ENCODE data around the gene PTPRT. TPM values are rescaled to one million over a fixed set of nuclear protein-coding genes. Genes with fewer than 3 reads are reported as not detected.

Gene PTPRT
- total RNA-seq, 1 experiment from 2014 or later: 44.5 TPM

DNA sequence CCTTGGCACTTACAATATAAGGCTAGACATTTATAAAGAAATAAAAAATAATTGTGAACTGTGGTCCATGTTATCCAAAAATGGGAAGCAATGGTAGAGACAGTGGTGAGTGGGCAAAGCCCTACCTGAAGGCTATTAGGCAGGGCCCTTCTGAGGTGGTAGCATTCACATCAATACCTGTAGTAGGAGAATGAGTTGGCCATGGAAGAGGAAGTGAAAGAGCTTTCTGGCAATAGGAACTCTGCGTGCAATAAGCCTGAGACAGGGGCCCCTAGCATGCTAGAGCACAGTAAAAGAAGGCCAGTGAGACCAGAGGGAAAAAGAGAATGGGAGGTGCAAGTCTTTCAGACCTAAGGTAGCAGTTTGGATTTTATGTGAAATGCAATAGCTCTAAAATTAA lies 754.5 kb downstream of the PTPRT start:
- H3K4me1 ChIP-seq (ENCODE audit: low read length): peaks cover 8% of the 10 kb centered on the region
- no peaks in the 10 kb centered on the region for H3K9me3 ChIP-seq (ENCODE audit: low read length)
- no peak overlapping the region for H3K27ac ChIP-seq (ENCODE audit: low read length)
- H3K9me2 ChIP-seq (replicated peaks; ENCODE audit: insufficient read depth, low read length): no peaks in the 10 kb centered on the region
- H3K9ac ChIP-seq (ENCODE audit: low read length): no peak overlapping the region
- H3K27me3 ChIP-seq (ENCODE audit: low read length): no peaks in the 10 kb centered on the region
- DNase-seq: peak; percentile 64
- H3K4me3 ChIP-seq (ENCODE audit: low read length): no peak overlapping the region
- no peaks in the 10 kb centered on the region for H4K20me1 ChIP-seq (ENCODE audit: insufficient read depth, low read depth, low read length)
- H2AFZ ChIP-seq (ENCODE audit: low read length): no peak overlapping the region
- no peaks in the 10 kb centered on the region for H3K79me2 ChIP-seq (ENCODE audit: low read length)
- no peaks in the 10 kb centered on the region for H3K36me3 ChIP-seq (ENCODE audit: insufficient read depth, low read length)
- no peak overlapping the region for H3K4me2 ChIP-seq (ENCODE audit: low read depth, low read length, poor library complexity, severe bottlenecking)

DNA sequence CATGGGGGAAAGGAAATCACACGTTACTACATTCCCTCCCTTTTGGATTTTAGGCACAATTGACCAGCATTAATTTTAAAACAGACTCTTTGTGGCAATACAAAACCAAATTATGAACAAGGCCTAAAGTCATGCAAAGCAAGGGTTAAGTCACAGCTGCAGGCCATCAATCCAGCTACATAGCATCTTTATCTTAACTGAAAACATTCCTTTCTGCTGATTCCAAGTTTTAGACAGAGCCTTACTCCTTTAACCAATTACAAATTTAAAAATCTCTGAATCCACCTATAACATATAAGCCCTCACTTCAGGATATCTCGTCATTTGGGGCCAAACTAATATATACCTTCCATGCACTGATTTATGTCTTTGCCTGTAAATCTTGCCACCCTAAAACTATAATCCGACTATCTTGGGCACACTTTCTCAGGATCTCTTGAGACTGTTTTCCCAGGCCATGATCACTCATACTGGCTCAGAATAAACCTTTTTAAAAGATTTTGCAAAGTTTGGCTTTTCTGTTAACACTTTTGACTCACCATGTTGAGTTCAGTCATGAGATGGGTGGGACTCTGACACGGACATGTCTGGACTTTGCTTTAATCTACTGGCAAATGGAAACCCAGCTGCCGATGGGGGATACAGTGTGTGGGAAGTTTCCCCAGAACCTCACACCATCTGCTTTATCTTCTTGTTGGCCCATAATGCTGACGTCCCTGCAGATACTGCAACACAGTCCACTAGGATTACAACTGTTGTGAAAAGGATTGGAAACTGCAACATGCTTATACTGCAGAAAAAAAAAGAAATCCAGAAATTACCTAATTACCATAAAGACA lies 757.0 kb downstream of the PTPRT start:
- DNase-seq: no peak

DNA sequence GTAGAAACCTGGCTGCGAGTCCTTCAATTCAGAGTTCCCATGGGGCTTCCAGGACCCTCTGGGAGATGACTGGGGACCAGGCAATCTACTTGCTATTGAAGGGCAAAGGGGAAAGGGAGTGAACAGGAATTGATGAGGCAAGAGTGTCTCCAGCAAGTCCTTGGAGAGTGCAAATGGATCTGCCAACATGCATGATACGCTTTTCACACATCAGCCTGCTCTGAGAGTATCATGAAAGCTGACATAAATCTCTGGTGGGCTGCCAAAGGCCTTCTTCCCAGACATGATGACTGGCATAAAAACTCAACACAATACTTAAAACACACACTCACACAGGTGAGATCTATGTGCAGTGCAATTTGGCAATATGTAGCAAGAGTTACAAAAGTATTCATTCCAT lies 759.1 kb downstream of the PTPRT start:
- DNase-seq: no peak
- Histone ChIP-seq H3K4me1 (ENCODE audit: low read length) (peaks cover 6% of the 10 kb centered on the region), H3K9me2 (replicated peaks; ENCODE audit: insufficient read depth, low read length) (no peaks in the 10 kb centered on the region)

More for the DNA sequence above, 757.0 kb downstream of the PTPRT start:
- H3K36me3 ChIP-seq (ENCODE audit: insufficient read depth, low read length): no peaks in the 10 kb centered on the region
- H4K20me1 ChIP-seq (ENCODE audit: insufficient read depth, low read depth, low read length): no peaks in the 10 kb centered on the region
- peaks cover 8% of the 10 kb centered on the region for H3K4me1 ChIP-seq (ENCODE audit: low read length)
- no peak overlapping the region for H3K4me2 ChIP-seq (ENCODE audit: low read depth, low read length, poor library complexity, severe bottlenecking)
- no peak overlapping the region for H3K27ac ChIP-seq (ENCODE audit: low read length)
- H3K9ac ChIP-seq (ENCODE audit: low read length): no peak overlapping the region
- no peaks in the 10 kb centered on the region for H3K79me2 ChIP-seq (ENCODE audit: low read length)
- no peaks in the 10 kb centered on the region for H3K27me3 ChIP-seq (ENCODE audit: low read length)
- H3K9me2 ChIP-seq (replicated peaks; ENCODE audit: insufficient read depth, low read length): no peaks in the 10 kb centered on the region
- H3K4me3 ChIP-seq (ENCODE audit: low read length): no peak overlapping the region
- no peak overlapping the region for H2AFZ ChIP-seq (ENCODE audit: low read length)
- no peaks in the 10 kb centered on the region for H3K9me3 ChIP-seq (ENCODE audit: low read length)

DNA sequence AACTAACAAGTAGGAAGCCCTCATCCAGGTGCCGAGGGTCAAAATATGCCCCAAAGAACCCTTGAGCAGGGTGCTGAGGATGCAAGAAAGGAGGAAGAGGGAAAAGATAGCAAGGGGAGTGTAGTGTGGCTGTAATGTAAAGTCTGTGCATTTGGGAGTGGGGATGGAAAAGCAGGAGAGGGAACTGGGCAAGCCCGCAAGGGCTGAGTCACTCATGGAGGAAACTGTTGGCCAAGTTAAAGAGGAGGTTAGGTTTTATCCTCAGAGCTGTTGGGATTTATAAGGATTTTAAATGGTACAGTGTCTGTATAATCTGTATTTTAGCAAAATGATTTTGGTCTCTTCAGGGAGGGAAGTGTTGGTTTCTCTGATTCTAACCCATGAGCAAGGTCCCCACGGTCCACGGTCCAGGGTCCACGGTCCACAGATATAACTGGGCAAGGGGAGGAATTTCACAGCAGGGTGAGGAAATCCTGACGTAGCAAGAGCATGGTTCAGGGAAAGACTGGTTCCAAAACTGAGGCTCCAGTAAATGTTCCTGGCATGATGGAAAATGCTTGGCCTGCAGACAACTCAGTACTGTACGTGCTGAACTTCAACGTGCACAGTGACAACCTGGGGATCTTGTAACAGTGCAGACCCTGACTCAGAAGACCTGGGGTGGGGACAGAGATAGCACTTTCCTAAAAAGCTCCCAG lies 759.8 kb downstream of the PTPRT start:
- Histone ChIP-seq H3K4me3 (ENCODE audit: low read length) (no peak overlapping the region), H3K9ac (ENCODE audit: low read length) (no peak overlapping the region), H3K79me2 (ENCODE audit: low read length) (no peaks in the 10 kb centered on the region), H3K36me3 (ENCODE audit: insufficient read depth, low read length) (no peaks in the 10 kb centered on the region), H3K27me3 (ENCODE audit: low read length) (no peaks in the 10 kb centered on the region), H3K27ac (ENCODE audit: low read length) (no peak overlapping the region), H4K20me1 (ENCODE audit: insufficient read depth, low read depth, low read length) (no peaks in the 10 kb centered on the region), H3K9me2 (replicated peaks; ENCODE audit: insufficient read depth, low read length) (no peaks in the 10 kb centered on the region), H3K9me3 (ENCODE audit: low read length) (no peaks in the 10 kb centered on the region), H3K4me2 (ENCODE audit: low read depth, low read length, poor library complexity, severe bottlenecking) (no peak overlapping the region), H2AFZ (ENCODE audit: low read length) (no peak overlapping the region), H3K4me1 (ENCODE audit: low read length) (no peaks in the 10 kb centered on the region)
- no peak for DNase-seq

More for the DNA sequence above, 759.1 kb downstream of the PTPRT start:
- Histone ChIP-seq H3K4me2 (ENCODE audit: low read depth, low read length, poor library complexity, severe bottlenecking) (no peak overlapping the region), H2AFZ (ENCODE audit: low read length) (no peak overlapping the region), H3K9ac (ENCODE audit: low read length) (no peak overlapping the region), H3K27ac (ENCODE audit: low read length) (no peak overlapping the region), H4K20me1 (ENCODE audit: insufficient read depth, low read depth, low read length) (no peaks in the 10 kb centered on the region), H3K79me2 (ENCODE audit: low read length) (no peaks in the 10 kb centered on the region), H3K4me3 (ENCODE audit: low read length) (no peak overlapping the region), H3K36me3 (ENCODE audit: insufficient read depth, low read length) (no peaks in the 10 kb centered on the region), H3K27me3 (ENCODE audit: low read length) (no peaks in the 10 kb centered on the region), H3K9me3 (ENCODE audit: low read length) (no peaks in the 10 kb centered on the region)

DNA sequence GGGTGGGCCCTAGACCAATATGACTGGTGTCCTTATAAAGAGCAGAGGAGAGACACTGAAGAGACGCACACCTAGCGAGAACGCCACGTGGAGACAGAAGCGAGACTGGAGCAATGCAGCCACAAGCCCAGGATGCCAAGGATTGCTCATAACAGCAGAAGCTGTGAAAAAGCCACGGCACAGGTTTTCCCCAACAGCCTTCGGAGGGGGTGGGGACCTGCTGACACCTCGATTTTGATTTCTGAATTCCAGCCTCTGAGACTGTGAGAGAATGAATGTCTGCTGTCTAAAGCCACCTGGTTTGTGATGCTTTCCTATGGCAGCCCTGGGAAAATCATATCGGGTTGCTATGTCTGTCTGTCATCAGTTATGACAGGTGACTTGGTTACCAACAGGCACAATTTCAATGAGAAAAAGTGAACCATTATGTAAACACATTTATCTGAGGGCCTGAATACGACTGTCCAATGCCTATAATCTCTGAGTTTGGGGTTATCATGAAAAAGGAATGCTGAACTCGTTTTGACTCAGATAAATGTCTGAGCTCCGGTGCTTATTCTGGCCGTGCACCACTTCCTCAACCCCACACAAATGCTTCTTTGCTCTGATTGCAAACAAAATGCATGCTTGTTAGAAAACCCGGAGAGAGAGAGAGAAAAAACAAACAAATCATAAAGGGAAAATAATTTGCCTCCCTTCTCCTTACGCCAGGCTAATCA lies 769.7 kb downstream of the PTPRT start:
- no peaks in the 10 kb centered on the region for H3K9me2 ChIP-seq (replicated peaks; ENCODE audit: insufficient read depth, low read length)
- 0 out of 2 replicates have a peak, but pooled peaks cover 4% of the 10 kb centered on the region for H4K20me1 ChIP-seq (ENCODE audit: insufficient read depth, low read depth, low read length)
- H3K79me2 ChIP-seq (ENCODE audit: low read length): no peaks in the 10 kb centered on the region
- H3K36me3 ChIP-seq (ENCODE audit: insufficient read depth, low read length): no peaks in the 10 kb centered on the region
- no peak for DNase-seq
- no peaks in the 10 kb centered on the region for H3K4me1 ChIP-seq (ENCODE audit: low read length)
- H3K27me3 ChIP-seq (ENCODE audit: low read length): no peaks in the 10 kb centered on the region
- no peaks in the 10 kb centered on the region for H3K9me3 ChIP-seq (ENCODE audit: low read length)
- no peak overlapping the region for H3K9ac ChIP-seq (ENCODE audit: low read length)
- H2AFZ ChIP-seq (ENCODE audit: low read length): no peak overlapping the region
- no peak overlapping the region for H3K4me2 ChIP-seq (ENCODE audit: low read depth, low read length, poor library complexity, severe bottlenecking)
- H3K27ac ChIP-seq (ENCODE audit: low read length): no peak overlapping the region
- no peak overlapping the region for H3K4me3 ChIP-seq (ENCODE audit: low read length)

DNA sequence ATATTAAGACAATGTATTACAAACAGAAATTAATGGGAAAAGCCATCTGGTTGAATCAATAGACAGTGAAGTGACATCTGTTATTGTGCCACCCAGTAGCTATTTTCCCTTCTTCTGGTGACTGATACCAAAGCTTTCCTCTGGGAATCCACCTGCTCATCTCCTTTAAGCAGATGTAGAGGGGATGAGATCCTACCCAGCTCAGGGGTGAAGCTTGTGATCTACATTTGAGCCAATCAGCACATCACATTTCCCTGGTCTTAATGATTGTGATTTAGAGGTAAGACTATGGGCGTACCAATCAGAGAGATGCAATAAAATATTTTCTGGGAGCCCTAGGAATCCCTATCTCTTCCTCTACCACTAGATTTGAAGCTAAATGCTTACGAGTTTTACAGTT lies 782.9 kb downstream of the PTPRT start:
- no peak overlapping the region for H3K4me3 ChIP-seq (ENCODE audit: low read length)
- DNase-seq: no peak

DNA sequence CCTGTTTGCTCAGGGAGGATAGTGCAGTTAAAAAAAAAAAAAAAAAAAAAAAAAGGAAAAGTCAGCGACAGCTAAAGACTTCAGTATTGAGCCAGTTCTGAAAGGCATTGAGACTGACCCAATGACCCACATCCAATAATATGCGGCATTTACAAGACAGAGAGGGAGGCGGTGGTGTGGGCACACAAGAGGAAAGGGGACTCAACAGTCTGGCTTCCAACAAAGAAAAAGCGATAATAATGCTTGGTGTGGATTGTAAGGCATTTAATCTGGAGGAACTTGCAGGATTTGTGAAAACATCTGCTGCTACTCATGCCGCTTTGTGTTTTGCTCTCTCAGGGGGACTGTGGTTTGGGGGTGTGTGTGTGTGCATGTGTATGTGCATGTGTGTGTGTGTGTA lies 787.3 kb downstream of the PTPRT start:
- DNase-seq: no peak
- Histone ChIP-seq H3K27me3 (ENCODE audit: low read length) (no peaks in the 10 kb centered on the region), H3K9me3 (ENCODE audit: low read length) (no peaks in the 10 kb centered on the region), H3K9me2 (replicated peaks; ENCODE audit: insufficient read depth, low read length) (no peaks in the 10 kb centered on the region), H3K9ac (ENCODE audit: low read length) (no peak overlapping the region), H3K4me2 (ENCODE audit: low read depth, low read length, poor library complexity, severe bottlenecking) (no peak overlapping the region), H3K36me3 (ENCODE audit: insufficient read depth, low read length) (no peaks in the 10 kb centered on the region), H3K4me3 (ENCODE audit: low read length) (no peak overlapping the region), H4K20me1 (ENCODE audit: insufficient read depth, low read depth, low read length) (no peaks in the 10 kb centered on the region), H3K79me2 (ENCODE audit: low read length) (no peaks in the 10 kb centered on the region), H3K27ac (ENCODE audit: low read length) (no peak overlapping the region), H2AFZ (ENCODE audit: low read length) (no peak overlapping the region), H3K4me1 (ENCODE audit: low read length) (no peaks in the 10 kb centered on the region)

More for the DNA sequence above, 782.9 kb downstream of the PTPRT start:
- no peak overlapping the region for H3K9ac ChIP-seq (ENCODE audit: low read length)
- H4K20me1 ChIP-seq (ENCODE audit: insufficient read depth, low read depth, low read length): no peaks in the 10 kb centered on the region
- no peaks in the 10 kb centered on the region for H3K27me3 ChIP-seq (ENCODE audit: low read length)
- no peaks in the 10 kb centered on the region for H3K4me1 ChIP-seq (ENCODE audit: low read length)
- no peaks in the 10 kb centered on the region for H3K9me3 ChIP-seq (ENCODE audit: low read length)
- no peak overlapping the region for H3K4me2 ChIP-seq (ENCODE audit: low read depth, low read length, poor library complexity, severe bottlenecking)
- H3K36me3 ChIP-seq (ENCODE audit: insufficient read depth, low read length): no peaks in the 10 kb centered on the region
- no peaks in the 10 kb centered on the region for H3K79me2 ChIP-seq (ENCODE audit: low read length)
- H2AFZ ChIP-seq (ENCODE audit: low read length): no peak overlapping the region
- H3K27ac ChIP-seq (ENCODE audit: low read length): no peak overlapping the region
- H3K9me2 ChIP-seq (replicated peaks; ENCODE audit: insufficient read depth, low read length): no peaks in the 10 kb centered on the region

DNA sequence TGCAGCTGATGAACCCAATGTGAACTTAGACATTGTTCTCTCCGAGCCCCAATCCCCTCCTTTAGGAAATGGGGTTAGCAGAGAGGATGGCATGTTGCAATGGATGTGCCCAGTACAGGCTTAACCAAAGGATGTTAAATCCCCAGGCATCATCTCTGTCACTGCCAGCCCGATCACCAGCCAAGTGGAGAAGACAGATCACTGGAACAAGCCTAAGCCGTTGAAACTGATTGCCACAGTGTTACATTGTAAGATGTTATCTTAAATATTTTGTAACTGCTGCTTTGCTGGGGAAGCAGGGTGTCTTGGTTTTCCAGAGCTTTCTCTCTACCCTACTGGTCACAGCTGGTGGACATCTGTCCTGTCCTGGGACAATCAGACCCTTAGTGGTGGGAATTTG lies 788.1 kb downstream of the PTPRT start:
- Histone ChIP-seq H2AFZ (ENCODE audit: low read length) (no peak overlapping the region), H4K20me1 (ENCODE audit: insufficient read depth, low read depth, low read length) (no peaks in the 10 kb centered on the region), H3K4me1 (ENCODE audit: low read length) (no peaks in the 10 kb centered on the region), H3K27me3 (ENCODE audit: low read length) (no peaks in the 10 kb centered on the region), H3K4me2 (ENCODE audit: low read depth, low read length, poor library complexity, severe bottlenecking) (no peak overlapping the region), H3K4me3 (ENCODE audit: low read length) (no peak overlapping the region), H3K36me3 (ENCODE audit: insufficient read depth, low read length) (no peaks in the 10 kb centered on the region), H3K9me2 (replicated peaks; ENCODE audit: insufficient read depth, low read length) (no peaks in the 10 kb centered on the region), H3K79me2 (ENCODE audit: low read length) (no peaks in the 10 kb centered on the region), H3K9me3 (ENCODE audit: low read length) (no peaks in the 10 kb centered on the region), H3K9ac (ENCODE audit: low read length) (no peak overlapping the region), H3K27ac (ENCODE audit: low read length) (no peak overlapping the region)
- no peak for DNase-seq
